Stimulated activated CD4-positive, alpha-beta T cell treated with anti-CD3 and anti-CD28 coated beads, Interleukin-1b, Interleukin-23, amount 100 ng/mL, for 1 hour (primary cell): Measurements from ENCODE around the gene TMEM61.
"Not testable (repeated sequence)": the region's sequence is repeated elsewhere in the genome, so short reads cannot be mapped to it uniquely, and the experiment has no call there.

Experiments used
- DNase-seq, 2 donors: peaks; one replicate each; pipeline ENCODE4 v3.0.0-alpha.2; 2020; ENCODE audit warnings: low read depth in 2 of 2

Gene TMEM61

DNA sequence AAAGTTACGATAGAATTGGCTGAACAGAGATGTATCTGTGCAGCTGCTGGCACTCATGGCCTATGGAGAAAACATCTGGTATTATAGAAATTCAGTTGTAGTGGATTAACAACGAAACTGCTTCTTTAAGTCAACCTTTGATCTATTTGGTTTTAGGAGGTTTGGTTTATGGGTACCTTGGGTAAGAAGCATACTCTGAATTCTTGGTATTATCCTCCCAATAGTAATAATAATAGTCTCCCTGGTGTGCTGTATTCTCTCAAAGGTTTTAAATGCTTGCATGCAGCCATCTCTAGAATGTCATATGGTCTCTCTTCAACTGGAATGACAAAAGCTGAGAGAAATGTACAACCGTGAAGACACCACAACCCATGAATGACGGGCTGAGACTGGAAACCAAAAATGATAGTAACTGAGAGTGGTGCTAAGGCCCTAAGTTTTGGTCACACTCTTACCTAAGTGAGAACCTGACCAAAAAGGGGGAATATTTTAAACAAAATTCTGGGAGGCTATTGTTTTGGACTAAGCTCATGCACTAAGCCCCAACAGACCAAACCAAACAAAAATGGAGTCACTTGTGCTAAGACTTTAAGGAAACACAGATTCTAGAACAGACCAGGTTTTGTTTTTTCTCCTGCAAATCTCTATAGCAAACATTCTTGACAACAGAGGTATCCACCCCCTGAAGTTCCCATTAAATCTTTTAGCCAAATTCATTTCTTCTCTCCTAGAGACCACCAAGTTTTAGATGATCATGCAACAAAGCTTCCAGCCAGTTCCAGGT, 17.6 kb upstream of the TMEM61 start:
- DNase-seq: no peak

- not testable (repeated sequence) for DNase-seq
These were observed 16.6 kb upstream of the TMEM61 start for GRCh38 chr1:54963829-54964228.

DNA sequence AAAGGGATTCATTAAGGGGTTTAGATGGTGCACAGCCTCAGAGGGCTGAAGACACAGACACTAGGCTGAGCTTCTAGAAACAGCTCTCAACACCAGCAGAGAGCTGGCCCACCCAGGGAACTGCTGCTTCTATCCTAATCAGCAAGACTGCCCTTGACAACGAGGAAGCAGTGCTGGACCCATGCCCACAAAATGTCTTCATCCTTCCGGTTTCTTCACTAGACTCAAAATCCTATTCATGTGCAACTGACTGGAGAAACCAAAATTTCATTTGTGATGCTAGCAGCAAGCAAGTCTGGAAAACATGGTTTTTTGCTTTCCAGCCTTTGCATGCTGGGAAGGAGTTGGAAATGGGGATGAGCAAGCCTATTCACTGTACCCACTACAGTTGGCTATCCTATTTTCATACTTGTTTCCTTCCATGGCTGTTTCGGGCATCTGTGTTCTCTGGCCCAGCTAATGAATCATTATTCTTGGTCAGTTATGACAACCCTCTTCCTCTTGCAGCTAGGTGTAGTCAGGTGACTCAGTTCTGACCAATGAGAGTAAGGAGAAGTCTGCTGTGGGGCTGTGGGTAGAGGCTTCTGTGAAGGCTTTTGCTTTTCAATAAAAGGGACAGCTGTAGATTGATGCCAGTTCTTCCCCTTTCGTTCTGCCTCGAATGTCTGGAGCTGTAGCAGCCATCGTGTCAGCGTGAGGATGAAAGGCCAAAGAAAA, 14.6 kb upstream of the TMEM61 start:
- DNase-seq: no peak

DNA sequence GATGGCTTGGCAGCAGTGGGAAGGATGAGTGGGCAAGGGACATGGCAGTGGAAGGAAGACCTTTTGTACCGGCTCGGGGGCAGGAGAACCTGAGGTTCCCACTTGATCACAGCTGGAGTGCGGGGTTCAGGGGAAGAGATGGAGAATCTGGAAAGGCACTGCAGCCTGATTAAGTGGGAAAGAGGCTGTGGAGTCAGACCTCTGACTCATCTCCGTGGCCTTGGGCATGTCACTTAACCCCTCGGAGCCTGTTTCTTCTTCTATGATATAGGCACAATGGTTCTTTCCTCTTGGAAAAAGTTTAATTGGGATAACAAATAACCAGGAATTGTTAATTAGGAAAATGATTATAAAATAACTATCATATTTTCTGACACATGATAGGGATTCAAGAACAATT, 13.1 kb upstream of the TMEM61 start:
- no peak for DNase-seq

DNA sequence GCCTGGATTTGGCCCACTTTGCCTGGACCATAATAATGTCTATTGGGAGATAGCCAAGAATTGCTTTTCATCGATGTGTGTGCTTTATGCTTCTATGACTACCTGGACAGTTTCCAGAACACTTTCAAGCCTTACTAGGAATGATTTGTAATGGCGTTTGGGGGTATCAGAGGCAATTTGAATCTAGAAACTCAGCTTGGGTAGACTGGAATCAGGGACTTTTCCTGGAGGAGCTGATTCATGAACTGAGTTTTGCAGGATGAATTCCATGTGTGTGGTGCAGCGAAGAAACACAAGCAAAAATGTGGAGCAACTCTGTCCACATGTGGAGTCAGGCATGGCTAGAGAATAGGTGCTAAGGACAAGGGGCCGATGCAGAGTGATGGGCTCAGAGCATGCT, 11.9 kb upstream of the TMEM61 start:
- DNase-seq: no peak

DNA sequence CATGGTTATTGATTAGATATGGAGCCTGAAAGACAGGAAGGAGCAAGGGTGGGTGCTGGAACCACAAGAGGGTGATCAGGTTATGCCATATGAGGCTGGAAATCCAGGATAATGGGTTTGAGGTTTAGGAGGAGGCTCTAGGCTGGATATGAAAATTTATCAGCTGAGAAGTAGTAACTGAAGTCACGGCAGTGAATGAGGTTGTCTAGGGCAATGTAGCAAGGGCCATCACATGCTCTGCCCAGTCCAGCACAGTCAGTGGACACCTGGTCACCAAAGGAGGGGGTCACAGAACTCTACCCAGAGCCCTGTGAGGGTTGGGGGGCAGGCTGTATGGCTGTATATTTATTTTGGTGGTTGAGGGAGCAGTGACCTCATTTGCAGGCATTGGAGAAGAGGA, 10.5 kb upstream of the TMEM61 start:
- no peak for DNase-seq

DNA sequence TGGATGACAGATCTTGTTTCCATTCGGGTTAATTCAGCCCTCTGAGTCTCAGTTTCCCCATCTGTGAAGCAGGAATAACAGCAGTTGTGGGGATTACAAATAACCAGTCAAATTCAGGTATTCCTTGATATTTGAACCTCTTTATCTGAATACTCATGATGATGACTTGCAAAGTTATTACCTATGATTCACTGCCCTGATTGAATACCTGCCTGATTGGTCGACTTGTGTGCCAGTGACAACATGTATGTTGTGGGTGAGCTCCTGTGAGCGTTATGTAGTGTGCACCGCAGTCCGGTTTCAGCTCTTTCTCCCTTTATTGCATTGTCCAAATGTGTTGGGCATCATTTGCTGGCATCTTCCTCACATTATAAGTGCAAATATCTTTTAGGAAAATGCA, 9.5 kb upstream of the TMEM61 start:
- DNase-seq: no peak

GRCh38 chr1:54971317-54971791, 9.1 kb upstream of the TMEM61 start:
- DNase-seq: no peak

DNA sequence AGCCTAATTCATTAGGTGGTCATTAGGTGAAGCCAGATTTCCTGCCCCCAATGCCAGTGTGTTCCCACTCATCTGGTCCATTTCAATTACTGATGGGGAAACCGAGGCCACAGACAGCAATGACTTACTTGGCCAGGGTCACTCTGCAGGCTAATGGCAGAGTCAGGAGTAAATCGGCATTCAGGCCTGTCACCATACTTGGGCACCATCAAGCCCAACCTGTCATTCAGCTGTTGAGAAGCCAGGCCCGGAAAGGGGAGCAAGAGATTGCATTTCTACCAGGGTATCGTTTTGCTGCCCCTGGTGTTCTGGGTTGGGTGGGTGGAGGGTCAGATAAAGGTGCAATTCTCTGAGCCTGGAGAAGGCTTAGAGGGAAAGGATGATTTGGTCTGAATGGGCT, 8.0 kb upstream of the TMEM61 start:
- no peak for DNase-seq

- no peak for DNase-seq
These were observed 7.1 kb upstream of the TMEM61 start for GRCh38 chr1:54973205-54973921.

GRCh38 chr1:54975356-54976108, 4.9 kb upstream of the TMEM61 start:
- no peak for DNase-seq

- DNase-seq: no peak
These were observed 3.7 kb upstream of the TMEM61 start for GRCh38 chr1:54976747-54977146.

- no peak for DNase-seq
These were observed 2.7 kb upstream of the TMEM61 start for GRCh38 chr1:54977533-54978297.

DNA sequence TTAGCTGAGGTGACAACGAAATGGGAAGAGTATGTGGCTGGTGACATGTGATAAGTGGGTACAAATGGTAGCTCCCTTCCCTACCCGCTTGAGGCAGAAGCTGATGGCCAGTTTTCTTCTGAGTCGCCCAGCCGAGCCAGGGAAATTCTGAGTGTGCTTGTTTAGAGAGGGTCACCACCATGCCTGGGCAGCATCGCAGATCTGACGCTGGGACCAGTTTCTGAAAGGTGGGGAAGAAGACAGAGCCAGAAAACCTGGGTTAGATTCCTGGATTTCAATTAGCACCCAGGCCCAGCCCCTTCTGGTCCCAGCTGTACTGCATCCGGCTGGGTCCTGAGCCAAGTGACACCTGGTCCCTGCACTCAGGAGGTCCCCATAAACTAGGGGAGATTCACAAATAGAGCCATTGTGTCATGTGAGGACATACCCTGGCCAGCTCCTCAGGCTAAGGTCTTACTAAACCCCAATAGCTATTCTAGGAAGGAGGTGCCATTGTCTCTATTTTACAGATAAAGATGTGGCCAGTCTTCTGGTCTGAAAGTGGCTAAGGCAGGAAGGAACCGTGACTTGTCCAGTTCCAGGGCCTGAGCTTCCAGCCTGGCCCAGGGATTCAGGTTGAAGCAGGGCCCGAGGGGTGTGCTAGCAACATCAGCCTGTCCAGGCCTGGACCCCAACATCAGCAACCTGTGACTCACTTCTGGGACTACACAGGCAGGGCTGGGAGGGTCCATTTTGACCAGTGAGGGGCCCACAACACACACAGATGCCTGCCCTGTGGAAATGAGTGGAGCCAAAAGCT, 1.7 kb upstream of the TMEM61 start:
- DNase-seq: no peak

GRCh38 chr1:54979327-54979891, 1.0 kb upstream of the TMEM61 start:
- no peak for DNase-seq

DNA sequence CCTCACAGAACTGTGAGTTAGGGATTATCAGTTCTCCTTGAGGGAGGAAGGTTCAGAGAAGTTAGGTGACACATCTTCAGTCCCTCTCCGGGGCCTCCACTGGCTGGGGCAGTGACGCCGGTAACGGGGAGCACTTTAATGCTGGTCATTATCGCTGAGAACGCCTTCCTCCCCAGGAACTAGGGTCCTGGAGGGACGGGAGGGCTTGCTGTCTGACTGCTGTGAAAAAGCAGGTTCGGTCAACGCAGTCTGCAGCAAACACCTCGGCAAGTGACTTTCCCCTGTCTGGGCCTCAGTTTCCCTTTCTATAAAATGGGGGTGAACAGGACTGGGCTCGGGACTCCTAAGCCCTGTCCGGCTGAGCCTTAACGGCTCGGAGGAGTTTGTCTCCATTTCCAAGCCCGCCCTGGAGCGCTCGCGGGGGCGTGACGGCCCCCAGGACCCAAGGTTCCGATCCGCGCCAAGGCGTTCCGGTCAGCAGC, 341 bp upstream of the TMEM61 start:
- DNase-seq: no peak

- no peak for DNase-seq
These were observed 1.0 kb downstream of the TMEM61 start for GRCh38 chr1:54981466-54981865.

GRCh38 chr1:54982739-54983138, 2.3 kb downstream of the TMEM61 start:
- no peak for DNase-seq

DNA sequence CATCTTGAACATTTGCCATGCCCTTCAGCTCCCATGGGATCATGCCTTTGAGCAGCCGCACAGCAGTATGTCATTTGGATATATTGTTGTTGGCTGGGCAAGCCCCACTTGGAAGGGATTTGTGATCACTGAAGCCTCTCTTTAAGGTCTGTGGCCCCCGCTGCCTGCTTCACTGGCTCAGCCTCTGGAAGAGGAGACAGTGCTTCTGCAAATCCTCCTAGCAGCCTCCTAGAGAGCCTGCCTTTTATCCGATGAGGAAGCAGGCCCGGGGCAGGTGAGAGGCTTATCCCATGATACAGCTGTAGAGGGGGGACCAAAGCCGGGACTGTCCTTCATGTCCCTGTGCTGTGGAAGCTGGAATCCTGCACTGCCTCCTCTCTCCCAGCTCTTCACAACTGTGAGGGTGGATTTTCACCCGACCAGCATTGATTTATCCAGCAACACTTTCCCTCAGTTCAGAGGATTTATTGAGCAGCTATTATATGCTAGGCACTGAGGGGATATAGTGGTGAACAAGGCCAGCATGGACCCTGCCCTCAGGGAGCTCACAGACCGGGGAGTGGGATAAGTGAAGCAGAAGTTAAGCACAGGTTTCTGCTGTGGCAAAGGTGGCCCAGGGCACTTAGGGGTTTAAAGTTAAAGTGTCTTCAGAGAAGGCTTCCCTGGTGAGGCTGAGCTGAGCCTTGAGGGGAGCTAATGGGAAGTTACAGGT, 3.9 kb downstream of the TMEM61 start:
- no peak for DNase-seq
